WERI-Rb-1 (cell line): ENCODE data around the gene PHLDB2.

Experiments
- DNase-seq: peaks from one replicate; pipeline ENCODE4 v3.0.0-alpha.2; 2020
- H3K27ac ChIP-seq: fragments of 250-450 bp; sonication (Bioruptor Pico); 2 replicates; pipeline ENCODE4 v1.5.1; 2020; ENCODE audit warnings: mild to moderate bottlenecking, moderate library complexity
- H3K27me3 ChIP-seq: fragments of 250-450 bp; sonication (Bioruptor Pico); 2 replicates; pipeline ENCODE4 v1.5.1; 2021; ENCODE audit warnings: mild to moderate bottlenecking, low read depth, moderate library complexity; ENCODE audit not compliant: insufficient read depth, severe bottlenecking
- H3K36me3 ChIP-seq: fragments of 250-450 bp; sonication (Bioruptor Pico); 2 replicates; pipeline ENCODE4 v1.5.1; 2020; ENCODE audit warnings: mild to moderate bottlenecking, moderate library complexity
- H3K4me3 ChIP-seq: 2 replicates; pipeline ENCODE4 v1.5.1; 2011; ENCODE audit warnings: low read depth, mild to moderate bottlenecking, control low read depth, low read length
- H3K9me3 ChIP-seq: fragments of 250-450 bp; sonication (Bioruptor Pico); 2 replicates; pipeline ENCODE4 v1.5.1; 2021; ENCODE audit warnings: mild to moderate bottlenecking, moderate library complexity; ENCODE audit not compliant: severe bottlenecking
- CTCF ChIP-seq: IDR thresholded peaks from 2 replicates; pipeline ENCODE4 v1.5.1; 2011; ENCODE audit warnings: low read depth, mild to moderate bottlenecking, control low read depth, inconsistent platforms, low read length

The PHLDB2 gene

DNA sequence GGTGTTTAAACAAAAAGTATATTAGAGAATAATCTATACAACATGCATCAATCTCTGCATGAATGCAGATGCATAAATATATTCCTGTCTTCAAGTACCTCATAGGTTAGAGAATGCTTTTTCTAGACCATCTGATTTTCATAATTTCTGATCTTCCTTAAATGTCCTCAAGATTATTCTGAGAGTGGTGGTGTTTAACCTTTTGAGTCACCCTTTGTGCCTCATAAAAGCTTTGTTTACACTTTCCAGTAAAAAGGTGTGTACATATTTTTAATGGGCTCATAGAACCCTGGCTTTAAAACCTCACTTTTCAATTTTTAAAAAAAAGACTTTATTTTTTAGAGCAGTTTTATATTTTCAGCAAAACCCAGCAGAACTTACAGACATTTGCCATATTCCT, 78.8 kb downstream of the PHLDB2 start:
- Histone ChIP-seq H3K27me3 (no peaks in the 10 kb centered on the region), H3K9me3 (no peaks in the 10 kb centered on the region), H3K4me3 (no peak overlapping the region), H3K27ac (no peak overlapping the region), H3K36me3 (no peaks in the 10 kb centered on the region)
- no peak for TF ChIP-seq CTCF
- DNase-seq, result no peak

- no peak for DNase-seq
- Histone ChIP-seq H3K27me3 (no peaks in the 10 kb centered on the region), H3K9me3 (no peaks in the 10 kb centered on the region), H3K36me3 (no peaks in the 10 kb centered on the region), H3K27ac (no peak overlapping the region), H3K4me3 (no peak overlapping the region)
- TF ChIP-seq CTCF, result no peak
Measured at GRCh38 chr3:111939873-111940272, 80.8 kb downstream of the PHLDB2 start.

GRCh38 chr3:111943533-111943932, 84.5 kb downstream of the PHLDB2 start:
- no peaks in the 10 kb centered on the region for H3K9me3 ChIP-seq
- no peak for TF ChIP-seq CTCF
- no peaks in the 10 kb centered on the region for H3K36me3 ChIP-seq
- H3K27ac ChIP-seq, result no peak overlapping the region
- no peaks in the 10 kb centered on the region for H3K27me3 ChIP-seq
- no peak overlapping the region for H3K4me3 ChIP-seq
- DNase-seq, result no peak

GRCh38 chr3:111944372-111944771, 85.3 kb downstream of the PHLDB2 start:
- Histone ChIP-seq H3K4me3 (no peak overlapping the region), H3K27me3 (no peaks in the 10 kb centered on the region), H3K36me3 (no peaks in the 10 kb centered on the region), H3K9me3 (no peaks in the 10 kb centered on the region), H3K27ac (no peak overlapping the region)
- TF ChIP-seq CTCF, result no peak
- DNase-seq, result no peak

DNA sequence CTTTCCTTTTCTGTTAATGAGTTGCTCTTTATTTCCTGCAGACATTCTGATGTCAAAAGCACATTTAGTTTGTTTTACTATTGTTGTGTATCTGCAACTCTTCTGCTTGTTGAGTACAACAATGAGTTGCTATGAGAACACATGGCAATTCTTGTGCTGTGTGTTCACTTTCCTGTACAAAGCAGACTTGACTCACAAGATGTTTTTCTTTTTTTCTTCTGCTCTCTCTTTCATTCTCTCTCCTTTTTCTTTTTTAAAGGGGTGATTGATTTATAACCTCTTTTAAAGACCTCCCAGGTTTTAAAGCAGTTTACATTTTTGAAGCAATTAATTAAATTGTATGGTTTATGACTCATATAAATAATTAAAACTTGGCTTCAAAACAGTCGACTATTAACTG, 88.2 kb downstream of the PHLDB2 start:
- Histone ChIP-seq H3K4me3 (no peak overlapping the region), H3K27ac (no peak overlapping the region), H3K9me3 (no peaks in the 10 kb centered on the region), H3K27me3 (no peaks in the 10 kb centered on the region), H3K36me3 (no peaks in the 10 kb centered on the region)
- TF ChIP-seq CTCF, result no peak
- DNase-seq, result no peak

GRCh38 chr3:111948786-111949185, 89.7 kb downstream of the PHLDB2 start:
- Histone ChIP-seq H3K36me3 (no peaks in the 10 kb centered on the region), H3K4me3 (no peak overlapping the region), H3K27ac (no peak overlapping the region), H3K27me3 (no peaks in the 10 kb centered on the region), H3K9me3 (no peaks in the 10 kb centered on the region)
- DNase-seq, result no peak
- no peak for TF ChIP-seq CTCF
